K562 (cell line): ENCODE results near the gene MKRN3. TPM values are rescaled to one million over a fixed set of nuclear protein-coding genes. Genes with fewer than 3 reads are reported as not detected.

Experiments used
- HLTF ChIP-seq: fragments of 450-650 bp; IDR thresholded peaks from 2 replicates; pipeline ENCODE4 v1.6.1; 2016
- HMGN3 ChIP-seq: IDR thresholded peaks from 2 replicates; pipeline ENCODE4 v1.6.1; 2011; ENCODE audit warnings: borderline replicate concordance, low read depth, mild to moderate bottlenecking, mixed read lengths, low read length; ENCODE audit not compliant: insufficient read length; ENCODE audit errors: extremely low read depth
- HOMEZ ChIP-seq: fragments of 250-450 bp; sonication (Bioruptor Pico); IDR thresholded peaks from 2 replicates; pipeline ENCODE4 v1.4.0; 2020; ENCODE audit warnings: mild to moderate bottlenecking, moderate library complexity
- IRF2 ChIP-seq: sonication (generic); formaldehyde crosslinking; IDR thresholded peaks from 2 replicates; pipeline ENCODE4 v1.8.1; 2022; ENCODE audit warnings: mild to moderate bottlenecking, missing genetic modification reagents
- KAT8 ChIP-seq: fragments of 450-650 bp; IDR thresholded peaks from 2 replicates; pipeline ENCODE4 v1.6.1; 2016; ENCODE audit warnings: low read depth, mild to moderate bottlenecking
- NFE2L1 ChIP-seq: fragments of 450-650 bp; IDR thresholded peaks from 2 replicates; pipeline ENCODE4 v1.6.1; 2016; ENCODE audit warnings: missing genetic modification characterization, low read depth, mild to moderate bottlenecking, missing compliant biosample characterization, moderate library complexity, borderline replicate concordance
- SFPQ ChIP-seq: fragments of 200-400 bp; formaldehyde crosslinking; IDR thresholded peaks from 2 replicates; pipeline ENCODE4 v1.6.1; 2017; ENCODE audit warnings: mild to moderate bottlenecking, low read depth, low read length, moderate library complexity
- SMARCB1 ChIP-seq: IDR thresholded peaks from 2 replicates; pipeline ENCODE4 v1.6.1; 2011; ENCODE audit warnings: improper control_type of control experiment, low read depth; ENCODE audit not compliant: insufficient read length
- SNIP1 ChIP-seq: fragments of 450-650 bp; IDR thresholded peaks from 2 replicates; pipeline ENCODE4 v1.7.1; 2017; ENCODE audit warnings: low read depth, mild to moderate bottlenecking
- TFAM ChIP-seq: fragments of 250-450 bp; sonication (Bioruptor Pico); conservative IDR thresholded peaks from 2 replicates; pipeline ENCODE4 v1.5.0; 2021; ENCODE audit warnings: mild to moderate bottlenecking, moderate library complexity
- THAP12 ChIP-seq: fragments of 250-450 bp; sonication (Bioruptor Pico); IDR thresholded peaks from 2 replicates; pipeline ENCODE4 v1.9.0; 2021; ENCODE audit warnings: mild to moderate bottlenecking, inconsistent platforms
- ZC3H8 ChIP-seq: fragments of 450-650 bp; IDR thresholded peaks from 2 replicates; pipeline ENCODE4 v1.6.1; 2017
- ZKSCAN1 ChIP-seq: fragments of 150-350 bp; IDR thresholded peaks from 2 replicates; pipeline ENCODE4 v1.6.1; 2016; ENCODE audit warnings: low read depth, low read length
- ZNF592 ChIP-seq: fragments of 450-650 bp; IDR thresholded peaks from 2 replicates; pipeline ENCODE4 v1.6.1; 2017; ENCODE audit warnings: antibody characterized with exemption, mild to moderate bottlenecking
- ZNF79 ChIP-seq: fragments of 250-450 bp; sonication (Bioruptor Pico); IDR thresholded peaks from 2 replicates; pipeline ENCODE4 v1.4.0; 2020; ENCODE audit warnings: low read depth, mild to moderate bottlenecking, moderate library complexity
- polyA plus RNA-seq, 8 experiments: library from polyadenylated mRNA; depleted of rRNA in 4 of 8; stranded (reverse) in 5 of 8; unstranded in 3 of 8; fragments of >200 nt; fragmentation: Nextera tagmentation in 2 of 8; fragmentation: Illumina TruSeq in 1 of 8; extraction: Ambion mirVana in 2 of 8; extraction: Trizol in 1 of 8; gene quantifications; 2 replicates each; pipeline versions ENCODE4 v1.2.1 to v1.2.3, GENCODE V29; 2011 to 2014; ENCODE audit warnings: inconsistent platforms in 1 of 8, missing spikeins in 1 of 8
- total RNA-seq, 7 experiments: library from RNA; depleted of rRNA in 6 of 7; stranded (reverse); fragments of >200 nt in 6 of 7; fragmentation: Illumina TruSeq in 2 of 7; extraction: Trizol in 2 of 7; gene quantifications; 2 replicates each; pipeline versions ENCODE4 v1.2.1 to v1.2.3, GENCODE V29; 2011 to 2021; ENCODE audit warnings: low replicate concordance in 1 of 7

Gene MKRN3
- total and polyA plus RNA-seq, 9 of the 15 experiments (the other 6 are each of a cell fraction or from before 2014, with no cell fraction given) = 6.5 to 33.4 (median 25.1) TPM

GRCh38 chr15:23565395-23566070 lies at the start of gene MKRN3 (continued):
- TF ChIP-seq HOMEZ (CRISPR knock-in tag) (no peak), ZNF79 (no peak), SMARCB1 (no peak), IRF2 (CRISPR knock-in tag) (no peak), SFPQ (no peak), ZNF592 (no peak), NFE2L1 (tag) (no peak), TFAM (CRISPR knock-in tag) (no peak), ZC3H8 (no peak), ZKSCAN1 (peak; percentile 82), SNIP1 (no peak), HLTF (no peak), KAT8 (no peak), HMGN3 (peak; percentile 54), THAP12 (CRISPR knock-in tag) (no peak)
